GM23338 (cell line): Measurements from ENCODE around the gene DNAL4. TPM values are rescaled to one million over a fixed set of nuclear protein-coding genes. Genes with fewer than 3 reads are reported as not detected.

Experiments
- ATAC-seq: fragments of 200-7000 bp; cut with Tn5 transposase; 3 replicates; pipeline ENCODE4 v1.9.1; 2020
- DNase-seq: peaks from one replicate; pipeline ENCODE4 v3.0.0-alpha.2; 2015; ENCODE audit warnings: low spot score
- H2AFZ ChIP-seq: fragments of 200-600 bp; sonication (generic); 2 replicates; pipeline ENCODE4 v1.8.0; 2016; ENCODE audit warnings: antibody characterized with exemption, mild to moderate bottlenecking, moderate library complexity
- H3F3A ChIP-seq: fragments of 200-600 bp; sonication (generic); replicated peaks from 2 replicates; pipeline ENCODE4 v1.8.0; 2017; ENCODE audit warnings: antibody characterized with exemption, mixed run types, low read depth
- H3K27ac ChIP-seq: fragments of 200-600 bp; sonication (generic); 2 replicates; pipeline ENCODE4 v1.6.1; 2016; ENCODE audit warnings: low read depth
- H3K27me3 ChIP-seq: fragments of 200-600 bp; sonication (generic); 2 replicates; pipeline ENCODE4 v1.8.0; 2016; ENCODE audit warnings: mild to moderate bottlenecking, mixed run types, moderate library complexity; ENCODE audit not compliant: insufficient read depth
- H3K36me3 ChIP-seq: fragments of 200-600 bp; sonication (generic); 2 replicates; pipeline ENCODE4 v1.8.0; 2016; ENCODE audit warnings: mild to moderate bottlenecking; ENCODE audit not compliant: insufficient read depth
- H3K4me1 ChIP-seq: fragments of 200-600 bp; sonication (generic); 2 replicates; pipeline ENCODE4 v1.8.0; 2016; ENCODE audit warnings: mild to moderate bottlenecking, moderate library complexity; ENCODE audit not compliant: insufficient read depth
- H3K4me2 ChIP-seq: fragments of 200-600 bp; sonication (generic); 2 replicates; pipeline ENCODE4 v1.7.1; 2017; ENCODE audit warnings: mixed run types
- H3K4me3 ChIP-seq: fragments of 200-600 bp; sonication (generic); 2 replicates; pipeline ENCODE4 v1.6.1; 2016; ENCODE audit warnings: mixed run types
- H3K79me2 ChIP-seq: fragments of 200-600 bp; sonication (generic); replicated peaks from 2 replicates; pipeline ENCODE4 v1.8.0; 2017; ENCODE audit warnings: mild to moderate bottlenecking; ENCODE audit not compliant: insufficient read depth
- H3K9me2 ChIP-seq: fragments of 200-600 bp; sonication (generic); 2 replicates; pipeline ENCODE4 v1.8.0; 2017; ENCODE audit not compliant: insufficient read depth
- H4K20me1 ChIP-seq: fragments of 200-600 bp; sonication (generic); replicated peaks from 2 replicates; pipeline ENCODE4 v1.8.0; 2017; ENCODE audit warnings: mild to moderate bottlenecking; ENCODE audit not compliant: insufficient read depth
- H3K27ac Mint-ChIP-seq: 2 replicates; pipeline ENCODE4 v1.8.0; 2020; ENCODE audit warnings: inconsistent platforms, mild to moderate bottlenecking, moderate library complexity, mixed read lengths
- H3K27me3 Mint-ChIP-seq: 3 replicates; pipeline ENCODE4 v1.8.0; 2022; ENCODE audit warnings: low read depth, mild to moderate bottlenecking, moderate library complexity, mixed read lengths, inconsistent platforms; ENCODE audit not compliant: insufficient read depth, poor library complexity
- H3K36me3 Mint-ChIP-seq: 3 replicates; pipeline ENCODE4 v1.8.0; 2021; ENCODE audit warnings: low read depth, mild to moderate bottlenecking, inconsistent platforms, moderate library complexity, mixed read lengths
- H3K4me1 Mint-ChIP-seq: 3 replicates; pipeline ENCODE4 v1.8.0; 2020; ENCODE audit warnings: mild to moderate bottlenecking, inconsistent platforms, mixed read lengths
- H3K4me3 Mint-ChIP-seq: 3 replicates; pipeline ENCODE4 v1.8.0; 2021; ENCODE audit warnings: moderate library complexity, mild to moderate bottlenecking, inconsistent platforms, mixed read lengths
- H3K9me3 Mint-ChIP-seq: 3 replicates; pipeline ENCODE4 v1.8.0; 2020; ENCODE audit warnings: moderate library complexity, mild to moderate bottlenecking, inconsistent platforms, mixed read lengths
- CREB1 ChIP-seq: fragments of 250-450 bp; sonication (Bioruptor Pico); IDR thresholded peaks from 2 replicates; pipeline ENCODE4 v1.5.0; 2020; ENCODE audit warnings: low read depth, mild to moderate bottlenecking, moderate library complexity
- CTCF ChIP-seq, 2 experiments: fragments of 200-600 bp in 1 of 2; sonication (generic) in 1 of 2; conservative IDR thresholded peaks; 2 replicates each; pipeline versions ENCODE4 v1.5.1 to v1.6.1; 2016 to 2017; ENCODE audit warnings: antibody characterized with exemption in 2 of 2, low read depth in 2 of 2, mild to moderate bottlenecking in 2 of 2, moderate library complexity in 1 of 2
- EZH2phosphoT487 ChIP-seq: fragments of 200-600 bp; sonication (generic); IDR thresholded peaks from one replicate; pipeline ENCODE4 v1.8.1; 2018; ENCODE audit warnings: antibody characterized with exemption; ENCODE audit not compliant: unreplicated experiment
- NANOG ChIP-seq: IDR thresholded peaks from 2 replicates; pipeline ENCODE4 v1.6.1; 2016; ENCODE audit warnings: antibody characterized with exemption, borderline replicate concordance
- STAT1 ChIP-seq: IDR thresholded peaks from one replicate; pipeline ENCODE4 v1.6.1; 2016; ENCODE audit warnings: antibody characterized with exemption; ENCODE audit not compliant: unreplicated experiment
- ZNF331 ChIP-seq: fragments of 250-450 bp; sonication (Bioruptor Pico); IDR thresholded peaks from 2 replicates; pipeline ENCODE4 v1.5.0; 2020; ENCODE audit warnings: low read depth, mild to moderate bottlenecking, moderate library complexity
- ZNF462 ChIP-seq: fragments of 250-450 bp; sonication (Bioruptor Pico); IDR thresholded peaks from 2 replicates; pipeline ENCODE4 v1.5.0; 2020; ENCODE audit warnings: mild to moderate bottlenecking, moderate library complexity
- polyA plus RNA-seq: library from polyadenylated mRNA; unstranded; fragments of >200 nt; fragmentation: Nextera tagmentation; extraction: Ambion mirVana; gene quantifications from 2 replicates; pipeline ENCODE4 v1.2.1, GENCODE V29; 2016
- total RNA-seq: library from RNA; depleted of rRNA; stranded (reverse); fragments of >200 nt; shearing (Covaris generic); gene quantifications from 2 replicates; pipeline ENCODE4 v1.2.3, GENCODE V29; 2014

Gene DNAL4
- total and polyA plus RNA-seq, 2 experiments from 2014 or later = 9.3 to 10.0 TPM

DNA sequence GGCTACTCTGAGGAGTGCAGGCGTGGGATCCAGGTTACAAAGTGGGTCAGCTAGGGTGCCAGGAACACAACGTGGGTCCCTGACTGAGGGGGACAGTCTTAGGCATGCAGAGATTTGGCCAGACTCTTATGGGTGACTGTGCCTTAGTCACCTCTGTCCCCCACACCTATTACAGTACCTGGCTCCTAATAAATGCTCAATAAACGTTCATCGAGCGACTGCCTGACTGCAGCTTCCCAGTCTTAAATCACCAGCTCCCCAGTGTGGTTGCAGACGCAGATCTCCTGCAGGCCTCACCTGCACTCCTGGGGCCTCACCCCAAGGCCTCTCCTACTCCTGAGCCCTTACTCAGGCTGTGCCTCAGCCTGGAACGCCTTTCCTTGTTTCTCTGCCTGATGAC lies 34.9 kb downstream of the DNAL4 start:
- Mint-ChIP-seq H3K27me3 (peaks cover 21% of the 10 kb centered on the region), H3K36me3 (no peaks in the 10 kb centered on the region), H3K27ac (no peak overlapping the region), H3K4me3 (no peak overlapping the region), H3K9me3 (no peaks in the 10 kb centered on the region; the same call in 2 of the 3 replicates), H3K4me1 (peaks cover 14% of the 10 kb centered on the region)
- peaks cover 3% of the 10 kb centered on the region; the same call in 1 of the 2 replicates for H3F3A ChIP-seq
- ATAC-seq (no peak), DNase-seq (no peak)
- no peak overlapping the region for H3K4me3 ChIP-seq
- no peaks in the 10 kb centered on the region for H3K79me2 ChIP-seq
- H3K36me3 ChIP-seq = no peaks in the 10 kb centered on the region
- H3K27ac ChIP-seq = no peak overlapping the region
- H3K4me1 ChIP-seq = peaks cover 15% of the 10 kb centered on the region; the same call in 1 of the 2 replicates
- no peak overlapping the region for H3K4me2 ChIP-seq
- peaks cover 14% of the 10 kb centered on the region; the same call in 1 of the 2 replicates for H3K27me3 ChIP-seq
- no peaks in the 10 kb centered on the region for H4K20me1 ChIP-seq
- TF ChIP-seq NANOG (no peak), CREB1 (CRISPR knock-in tag) (no peak), CTCF (conservative IDR thresholded peaks at IDR 0.05; ENCODE audit: low read depth in 2 of 2) (no peak), EZH2phosphoT487 (no peak), ZNF462 (CRISPR knock-in tag) (no peak), STAT1 (no peak), ZNF331 (no peak)
- no peak overlapping the region for H2AFZ ChIP-seq
- no peaks in the 10 kb centered on the region for H3K9me2 ChIP-seq
